MM.1S (cell line): ENCODE measurements around the gene PUS1.

Source experiments
- CTCF ChIP-seq: fragments of 300-600 bp; sonication (generic); IDR thresholded peaks from 2 replicates; pipeline ENCODE4 v1.5.1; 2016; ENCODE audit warnings: antibody characterized with exemption, low read length, mixed read lengths
- EZH2 ChIP-seq: fragments of 300-600 bp; sonication (generic); optimal IDR thresholded peaks from 2 replicates; pipeline ENCODE3; 2017; ENCODE audit warnings: low read depth, mild to moderate bottlenecking, antibody characterized with exemption, low read length, mixed read lengths
- EZH2phosphoT487 ChIP-seq: fragments of 300-600 bp; sonication (generic); IDR thresholded peaks from 2 replicates; pipeline ENCODE4 v1.6.1; 2018; ENCODE audit warnings: antibody characterized with exemption, low read length

GRCh38 chr12:131947482-131948027 lies 18.5 kb downstream of the PUS1 start:
- no peak for TF ChIP-seq EZH2
- TF ChIP-seq CTCF = no peak
- no peak for TF ChIP-seq EZH2phosphoT487
